ENCODE data around the gene NDC1.
A peak's percentile ranks its signal among the peaks of the same experiment; 100 is the strongest.
"Not testable (repeated sequence)": the region's sequence is repeated elsewhere in the genome, so short reads cannot be mapped to it uniquely, and the experiment has no call there.

Gene NDC1, protein sequence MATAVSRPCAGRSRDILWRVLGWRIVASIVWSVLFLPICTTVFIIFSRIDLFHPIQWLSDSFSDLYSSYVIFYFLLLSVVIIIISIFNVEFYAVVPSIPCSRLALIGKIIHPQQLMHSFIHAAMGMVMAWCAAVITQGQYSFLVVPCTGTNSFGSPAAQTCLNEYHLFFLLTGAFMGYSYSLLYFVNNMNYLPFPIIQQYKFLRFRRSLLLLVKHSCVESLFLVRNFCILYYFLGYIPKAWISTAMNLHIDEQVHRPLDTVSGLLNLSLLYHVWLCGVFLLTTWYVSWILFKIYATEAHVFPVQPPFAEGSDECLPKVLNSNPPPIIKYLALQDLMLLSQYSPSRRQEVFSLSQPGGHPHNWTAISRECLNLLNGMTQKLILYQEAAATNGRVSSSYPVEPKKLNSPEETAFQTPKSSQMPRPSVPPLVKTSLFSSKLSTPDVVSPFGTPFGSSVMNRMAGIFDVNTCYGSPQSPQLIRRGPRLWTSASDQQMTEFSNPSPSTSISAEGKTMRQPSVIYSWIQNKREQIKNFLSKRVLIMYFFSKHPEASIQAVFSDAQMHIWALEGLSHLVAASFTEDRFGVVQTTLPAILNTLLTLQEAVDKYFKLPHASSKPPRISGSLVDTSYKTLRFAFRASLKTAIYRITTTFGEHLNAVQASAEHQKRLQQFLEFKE

DNA sequence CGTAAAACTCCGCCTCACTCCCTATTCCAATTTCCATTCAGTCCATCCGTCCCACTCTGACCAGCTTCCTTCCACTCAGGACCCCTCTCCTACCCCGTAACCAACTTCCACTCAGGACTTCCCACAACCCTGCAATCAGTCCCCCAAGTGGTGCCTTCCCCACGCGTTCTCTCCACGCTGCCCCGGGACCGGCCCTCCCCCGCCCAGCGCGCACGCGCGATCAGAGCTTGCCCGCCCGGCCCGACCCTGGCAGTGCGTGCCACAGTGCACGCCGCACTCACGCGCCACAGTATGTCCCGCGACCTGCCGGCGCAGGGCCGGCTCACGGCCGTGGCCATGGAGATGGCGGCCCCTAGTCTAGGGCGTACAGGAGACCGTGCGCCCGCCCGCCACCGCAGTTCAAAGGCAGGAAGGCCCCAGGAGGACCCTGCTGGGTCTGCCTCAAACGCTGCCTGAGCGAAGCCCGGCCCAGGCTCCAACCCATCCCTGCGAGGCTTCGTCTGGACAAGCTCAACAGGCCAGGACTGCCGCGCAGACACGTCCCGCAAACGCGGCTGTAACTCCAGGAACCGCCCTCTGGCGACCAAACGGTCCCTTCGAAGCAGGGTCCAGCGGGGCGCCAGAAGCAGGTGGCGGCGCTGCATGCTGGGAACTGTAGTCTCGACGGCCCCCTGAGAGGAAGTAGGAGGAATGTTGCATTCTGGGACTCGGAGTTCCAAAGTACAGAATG, at the start of gene NDC1:
TSS of gene NDC1 (minus strand) at position 373 of the 730 bp plus-strand sequence. CDS start at position 338, 35 bp downstream.
- peak; percentile 98 for DNase-seq

DNA sequence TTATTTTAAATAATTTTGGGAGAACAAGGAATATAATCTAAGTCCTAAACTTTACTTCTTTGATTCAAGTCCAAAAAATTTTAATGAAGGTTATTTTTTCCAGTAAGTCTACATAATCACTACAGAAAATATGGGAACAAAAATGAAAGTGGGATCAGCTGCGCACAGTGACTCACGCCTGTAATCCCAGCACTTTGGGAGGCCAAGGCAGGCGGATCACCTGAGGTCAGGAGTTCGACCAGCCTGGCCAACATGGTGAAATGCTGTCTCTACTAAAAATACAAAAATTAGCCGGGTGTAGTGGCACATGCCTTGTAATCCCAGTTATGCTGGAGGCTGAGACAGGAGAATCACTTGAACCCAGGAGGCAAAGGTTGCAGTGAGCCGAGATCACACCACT, 45.5 kb upstream of the NDC1 start:
- DNase-seq = not testable (repeated sequence)

DNA sequence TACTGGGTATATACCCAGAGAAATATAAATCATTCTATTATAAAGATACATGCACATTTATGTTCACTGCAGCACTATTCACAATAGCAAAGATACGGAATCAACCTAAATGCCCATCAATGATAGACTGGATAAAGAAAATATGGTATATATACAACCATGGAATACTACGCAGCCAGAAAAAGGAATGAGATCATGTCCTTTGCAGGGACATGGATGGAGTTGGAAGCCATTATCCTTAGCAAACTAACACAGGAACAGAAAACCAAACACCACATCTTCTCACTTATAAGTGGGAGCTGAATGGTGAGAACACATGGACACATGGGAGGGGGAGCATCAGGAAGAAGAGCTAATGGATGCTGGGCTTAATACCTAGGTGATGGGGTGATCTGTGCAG, 43.8 kb upstream of the NDC1 start:
- not testable (repeated sequence) for DNase-seq

DNA sequence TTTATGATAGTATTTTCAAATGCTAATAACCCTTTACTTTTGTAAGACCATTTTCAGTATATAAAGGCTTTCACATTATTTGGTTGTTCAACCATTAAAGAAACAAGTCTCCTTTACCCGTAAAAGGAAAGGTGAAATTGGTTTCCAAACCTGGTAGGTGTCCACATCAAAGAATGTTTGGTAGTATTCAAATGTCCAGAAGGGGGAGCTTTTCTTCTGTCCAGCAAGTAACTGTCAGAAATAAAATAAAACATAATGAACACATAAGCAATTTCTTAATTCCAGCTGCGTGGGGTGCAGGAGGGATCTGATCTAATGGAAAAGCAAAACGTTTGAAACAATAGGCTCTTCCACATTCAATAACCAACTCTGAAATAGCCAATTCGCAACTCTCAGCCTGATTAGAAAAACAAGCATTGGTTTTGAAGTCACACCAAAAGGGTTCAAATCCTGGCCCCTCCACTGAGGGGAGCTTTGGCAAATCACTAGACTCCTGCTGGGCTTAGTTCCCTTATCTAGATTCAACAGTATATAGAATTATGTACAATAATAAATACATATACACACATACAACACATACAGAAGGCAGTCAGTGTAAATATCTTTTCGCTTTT, 40.5 kb upstream of the NDC1 start:
- DNase-seq = peak; percentile 44

DNA sequence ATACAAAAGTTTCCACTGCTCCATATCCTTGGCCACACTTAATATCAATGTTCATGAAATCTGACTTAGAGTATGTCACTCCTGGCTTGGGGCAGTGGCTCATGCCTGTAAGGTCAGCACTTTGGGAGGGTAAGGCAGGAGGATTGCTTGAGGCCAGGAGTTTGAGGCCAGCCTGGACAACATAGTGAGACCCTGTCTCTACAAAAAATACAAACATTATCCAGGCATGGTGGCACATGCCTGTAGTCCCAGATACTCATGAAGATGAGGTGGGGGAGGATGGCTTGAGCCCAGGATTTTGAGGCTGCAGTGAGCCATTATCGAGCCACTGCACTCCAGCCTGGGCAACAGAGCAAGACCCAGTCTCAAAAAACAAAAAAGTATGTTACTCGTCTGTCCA, 37.1 kb upstream of the NDC1 start:
- not testable (repeated sequence) for DNase-seq

DNA sequence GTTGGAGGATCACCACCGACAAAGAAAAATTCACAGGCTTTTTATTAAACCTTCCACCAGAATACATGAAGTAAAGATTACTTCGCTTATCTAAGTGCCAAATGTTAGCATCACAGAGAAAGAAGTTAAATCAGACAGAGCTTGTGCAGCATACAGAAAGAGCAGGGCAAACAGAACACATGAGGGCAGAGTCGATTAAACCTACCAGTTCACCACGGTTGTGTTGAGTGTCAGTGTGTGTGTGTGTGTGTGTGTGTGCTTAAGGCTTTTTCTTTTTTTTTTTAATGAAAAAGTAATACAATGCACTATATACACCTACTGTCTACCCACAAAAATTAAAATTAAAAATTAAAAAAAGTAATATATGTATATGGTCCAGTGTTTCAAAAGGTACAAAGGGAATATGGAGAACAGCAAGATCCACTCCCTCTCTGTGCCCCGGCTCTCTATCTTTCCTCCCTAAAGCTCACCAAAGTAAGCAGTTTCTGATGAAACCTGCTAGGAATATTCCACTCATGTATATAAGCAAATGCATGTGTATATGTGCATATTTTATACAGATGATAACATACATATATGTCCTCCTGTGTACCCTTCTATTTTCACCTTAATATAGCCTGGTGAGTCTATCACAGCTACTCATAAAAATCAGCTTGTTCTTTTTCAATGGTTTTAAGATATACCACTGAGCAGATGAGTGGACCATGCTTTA, 33.8 kb upstream of the NDC1 start:
- DNase-seq = no peak

DNA sequence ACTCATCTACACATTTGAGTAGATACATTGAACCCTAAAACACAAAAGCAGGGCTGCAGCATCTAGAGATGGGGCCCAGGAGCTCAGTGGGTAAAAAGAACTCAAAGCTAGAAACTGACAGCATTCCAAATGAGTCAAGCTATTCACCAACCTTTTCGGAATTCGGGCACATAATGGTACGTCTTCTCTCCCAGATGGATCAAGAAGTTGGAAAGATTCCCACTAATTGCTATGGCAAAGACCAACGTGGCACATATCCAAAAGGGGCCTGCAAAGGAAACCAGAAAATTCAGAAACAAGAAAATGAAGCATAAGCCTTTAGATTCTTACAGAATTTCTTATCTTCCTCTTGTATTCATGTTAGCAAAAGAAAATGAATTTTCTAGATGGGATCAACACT, 33.1 kb upstream of the NDC1 start:
- no peak for DNase-seq

DNA sequence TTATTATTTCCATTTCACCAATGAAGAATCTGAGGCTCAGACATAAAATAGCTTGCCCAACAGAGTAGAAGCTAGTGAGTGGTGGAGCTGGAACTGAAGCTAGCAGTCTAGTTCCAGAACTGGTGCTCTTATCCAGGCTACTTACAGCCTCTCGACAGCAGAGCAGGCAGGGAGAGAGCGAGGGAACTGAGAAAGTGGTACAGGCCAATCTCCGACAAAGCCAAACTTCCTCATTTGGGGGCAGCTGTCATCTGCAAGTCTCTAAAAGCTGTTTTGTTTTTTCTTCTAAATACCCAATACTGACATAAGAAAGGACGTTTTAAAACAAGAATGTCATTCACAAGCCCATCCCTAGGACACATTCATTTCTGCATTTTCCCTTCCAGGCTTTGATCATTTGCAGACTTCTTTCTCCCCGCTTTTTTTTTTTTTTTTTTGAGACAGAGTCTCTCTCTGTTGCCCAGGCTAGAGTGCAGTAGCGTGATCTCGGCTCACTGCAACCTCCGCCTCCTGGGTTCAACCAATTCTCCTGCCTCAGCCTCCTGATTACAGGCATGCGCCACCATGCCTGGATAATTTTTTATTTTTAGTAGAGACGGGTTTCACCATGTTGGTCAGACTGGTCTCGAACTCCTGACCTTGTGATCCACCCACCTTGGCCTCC, 31.5 kb upstream of the NDC1 start:
- DNase-seq = no peak

DNA sequence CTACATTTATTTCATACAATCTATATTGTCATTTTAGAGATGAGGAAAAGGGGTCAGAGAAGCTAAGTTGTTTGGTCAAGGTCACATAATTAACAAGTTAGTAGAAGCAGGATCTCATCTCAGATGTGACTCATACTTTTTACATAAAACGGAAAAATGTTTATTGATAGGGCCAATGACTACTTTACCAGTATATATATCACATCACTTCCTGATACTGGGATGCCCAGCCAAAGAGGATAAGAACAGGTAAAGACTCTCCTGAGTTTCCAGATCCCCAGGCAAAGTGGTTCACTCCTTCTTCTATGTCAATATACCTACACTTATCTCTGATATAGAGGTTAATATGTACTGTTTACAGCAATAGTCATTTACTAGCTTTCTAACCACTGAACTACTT, 30.5 kb upstream of the NDC1 start:
- peak; percentile 13 for DNase-seq

DNA sequence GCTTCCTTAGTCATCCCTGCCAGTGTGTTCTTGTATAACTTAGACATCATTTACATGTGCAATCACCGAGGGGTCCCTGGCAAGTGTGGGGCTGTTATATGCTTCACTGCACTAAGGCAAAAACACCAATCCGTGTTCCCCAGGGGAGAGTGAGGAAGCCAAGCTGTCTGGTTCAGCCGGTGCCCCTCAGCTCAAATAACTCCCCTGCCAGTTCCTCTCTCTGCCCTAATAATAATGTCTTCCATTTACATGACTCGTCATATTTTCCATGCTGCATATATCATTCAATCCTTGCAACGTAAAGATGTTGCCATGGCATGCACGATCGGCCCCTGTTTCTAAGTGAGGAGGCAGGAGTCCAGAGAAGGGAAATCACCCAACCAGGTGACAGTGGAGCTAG, 24.4 kb upstream of the NDC1 start:
- DNase-seq = no peak

DNA sequence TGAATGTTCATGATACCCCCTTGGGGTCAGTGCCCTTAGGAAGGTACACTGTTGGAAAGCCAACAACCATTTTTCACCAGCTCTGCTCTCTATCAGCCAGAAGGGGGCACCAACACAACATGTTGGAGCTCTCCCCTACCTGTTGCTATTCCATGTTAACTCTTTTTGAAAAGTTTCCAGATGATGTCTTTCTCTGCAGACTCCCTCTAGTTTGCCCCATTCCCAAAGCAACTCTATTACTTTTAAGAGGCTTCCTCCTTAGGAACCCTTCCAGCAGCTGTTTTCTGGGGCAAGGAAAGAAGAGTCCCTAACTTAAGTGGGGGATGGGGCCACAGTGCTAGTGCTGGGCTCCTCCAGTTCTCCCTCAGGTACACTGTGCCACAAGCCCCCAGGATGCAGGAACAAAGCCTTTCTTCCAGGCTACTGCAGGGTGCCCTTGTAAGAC, 22.9 kb upstream of the NDC1 start:
- DNase-seq = peak; percentile 58

DNA sequence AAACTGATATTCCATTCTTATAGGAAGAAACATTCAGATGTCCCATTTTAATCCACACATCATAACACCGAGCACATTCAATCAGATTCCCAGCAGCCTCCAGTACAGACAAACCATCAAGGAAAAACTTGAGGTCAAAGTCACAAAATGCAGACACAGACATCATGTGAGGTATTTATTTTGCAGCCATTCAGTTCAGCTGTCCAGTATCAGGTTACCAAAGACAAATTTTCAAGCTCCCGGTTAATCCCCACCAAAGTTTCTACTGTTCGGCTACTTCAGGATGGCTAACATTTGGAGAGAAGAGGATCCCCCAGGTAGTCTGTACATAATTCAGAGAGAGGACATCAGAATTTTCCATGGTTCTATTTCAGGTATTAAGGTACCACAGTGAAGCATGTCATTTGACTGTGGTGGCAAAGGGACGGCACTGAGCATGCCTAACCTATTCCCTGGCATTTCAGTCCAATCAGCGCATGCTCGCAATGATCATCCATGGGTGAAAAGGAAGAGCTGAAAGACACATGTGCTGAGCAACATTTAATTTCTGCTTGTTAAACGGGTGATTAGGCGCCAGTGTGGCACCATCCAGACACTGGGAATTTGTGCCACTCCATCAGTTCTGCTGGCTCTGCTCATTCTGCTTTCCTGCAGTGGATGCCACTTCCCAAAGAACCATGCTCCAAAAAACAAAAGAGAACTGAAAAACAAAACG, 13.6 kb upstream of the NDC1 start:
- no peak for DNase-seq

DNA sequence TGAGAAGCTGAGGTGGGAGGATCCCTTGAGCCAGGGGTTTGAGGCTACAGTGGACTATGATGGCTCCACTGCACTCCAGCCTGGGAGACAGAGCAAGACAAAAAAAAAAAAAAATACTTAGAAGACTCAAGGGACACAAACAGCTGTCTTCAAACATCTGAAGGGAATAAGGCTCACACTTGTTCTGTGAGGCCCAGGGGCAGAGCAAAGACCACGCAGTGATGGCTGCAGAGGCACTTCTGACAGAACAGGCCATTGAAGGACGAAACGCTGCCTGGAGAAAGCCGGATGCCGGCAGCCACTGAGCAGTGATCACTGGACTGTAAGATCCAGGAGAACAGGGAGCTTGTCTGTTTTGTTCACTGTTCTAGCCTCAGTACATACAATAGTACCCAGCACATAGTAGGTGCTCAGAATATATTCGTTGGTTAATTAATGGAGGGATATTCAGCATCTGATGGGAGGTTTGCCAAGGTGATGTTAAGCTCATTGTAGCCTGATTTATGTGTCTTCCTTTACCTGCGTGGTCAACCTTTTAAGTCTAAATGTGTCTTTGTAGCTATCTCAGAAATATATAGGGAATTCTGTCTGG, 12.1 kb upstream of the NDC1 start:
- no peak for DNase-seq

DNA sequence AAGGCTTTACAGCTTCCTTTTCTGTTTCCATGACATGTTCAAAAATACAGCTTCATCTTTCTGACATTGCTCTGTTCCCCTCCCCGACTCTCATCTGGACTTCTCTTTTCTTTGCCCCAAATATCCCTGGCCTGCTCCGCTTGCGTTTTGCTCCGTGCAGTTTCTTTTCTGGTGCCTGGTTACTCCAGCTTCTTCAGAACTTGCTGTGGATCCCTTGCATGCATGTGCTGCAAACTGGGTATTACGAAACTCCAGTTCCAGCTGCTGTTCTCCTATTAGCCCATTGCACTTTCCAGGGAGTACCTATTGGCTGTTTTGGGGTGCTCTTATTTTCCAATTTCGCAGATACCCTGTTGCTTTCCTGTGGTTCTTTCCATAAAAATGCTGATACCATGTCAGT, 9.9 kb upstream of the NDC1 start:
- DNase-seq = no peak

DNA sequence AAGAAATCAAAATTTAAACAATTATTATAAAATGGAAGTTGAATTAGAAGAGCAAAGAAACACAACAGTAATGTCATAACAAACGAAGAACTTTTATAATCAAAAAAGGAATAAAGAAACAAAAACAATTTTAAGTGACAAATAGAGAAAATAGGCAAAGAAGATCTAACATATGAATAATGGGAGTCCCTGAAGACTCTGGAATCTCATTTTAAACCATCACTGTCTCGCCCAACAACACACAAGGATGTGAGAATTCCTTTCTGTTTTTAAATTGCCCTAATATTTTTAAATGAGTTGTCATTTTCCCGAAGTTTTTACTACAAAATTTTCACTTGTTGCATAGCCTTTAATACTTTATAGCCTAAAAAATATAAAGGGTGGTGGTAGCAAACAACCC, 4.3 kb upstream of the NDC1 start:
- no peak for DNase-seq

DNA sequence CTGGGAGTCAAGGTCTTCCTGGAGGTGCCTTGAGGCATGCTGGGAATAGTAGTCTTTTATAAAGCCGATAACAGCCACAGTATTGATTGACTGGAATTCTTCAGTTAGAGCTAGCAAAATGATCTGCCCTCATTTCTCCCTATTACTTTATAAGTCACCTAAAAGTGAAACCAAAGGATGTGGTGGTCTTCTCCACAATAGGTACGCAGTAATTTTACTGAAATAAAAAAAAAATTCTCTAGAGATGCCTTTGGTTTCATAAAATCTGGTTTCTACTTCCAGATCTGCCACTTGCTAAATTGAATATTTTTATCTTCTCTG, 518 bp upstream of the NDC1 start:
- no peak for DNase-seq

DNA sequence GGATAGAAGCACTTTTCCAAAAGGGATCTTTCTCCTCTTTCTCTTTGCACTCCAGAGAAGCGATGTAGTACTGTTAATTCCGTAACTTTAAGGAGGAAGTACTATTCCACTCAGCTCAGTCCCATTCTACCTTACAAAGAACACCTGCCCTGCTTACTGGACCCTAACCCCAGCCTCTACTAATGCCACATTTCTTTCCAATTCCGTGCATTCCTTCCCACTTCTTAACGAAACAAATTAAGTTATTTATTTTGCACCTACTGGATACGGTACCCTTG, 511 bp downstream of the NDC1 start:
- no peak for DNase-seq

DNA sequence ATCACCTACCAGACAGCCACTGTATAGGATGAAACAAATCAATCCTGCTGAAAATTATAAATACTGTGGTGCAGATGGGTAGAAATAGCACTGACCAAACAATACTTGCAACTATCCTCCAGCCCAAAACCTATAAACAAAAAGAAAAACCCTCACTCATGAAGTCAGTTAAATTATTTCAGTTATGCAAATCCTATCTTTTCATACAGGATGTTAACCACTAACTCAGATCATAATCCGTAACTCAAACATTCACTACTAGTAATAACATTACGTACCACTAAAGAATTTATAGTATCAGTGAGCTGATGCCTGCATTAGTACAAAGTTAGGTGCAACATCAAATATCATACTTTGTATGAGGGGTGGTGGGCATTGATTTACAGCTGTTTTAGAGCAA, 2.6 kb downstream of the NDC1 start:
- peak; percentile 74 for DNase-seq

DNA sequence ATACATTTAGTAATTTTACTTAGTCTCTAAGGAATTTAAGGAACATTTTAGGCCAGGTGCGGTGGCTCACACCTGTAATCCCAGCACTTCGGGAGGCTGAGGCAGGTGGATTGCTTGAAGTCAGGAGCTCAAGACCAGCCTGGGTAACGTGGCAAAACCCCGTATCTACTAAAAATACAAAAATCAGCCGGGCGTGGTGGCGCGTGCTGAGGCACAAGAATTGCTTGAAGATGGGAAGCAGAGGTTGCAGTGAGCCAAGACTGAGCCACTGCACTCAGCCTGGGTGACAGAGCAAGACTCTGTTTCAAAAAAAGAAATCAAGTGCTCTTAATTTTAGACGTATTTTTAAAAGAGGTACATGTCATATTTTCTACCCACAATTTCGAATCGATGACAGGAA, 3.3 kb downstream of the NDC1 start:
- DNase-seq = no peak

DNA sequence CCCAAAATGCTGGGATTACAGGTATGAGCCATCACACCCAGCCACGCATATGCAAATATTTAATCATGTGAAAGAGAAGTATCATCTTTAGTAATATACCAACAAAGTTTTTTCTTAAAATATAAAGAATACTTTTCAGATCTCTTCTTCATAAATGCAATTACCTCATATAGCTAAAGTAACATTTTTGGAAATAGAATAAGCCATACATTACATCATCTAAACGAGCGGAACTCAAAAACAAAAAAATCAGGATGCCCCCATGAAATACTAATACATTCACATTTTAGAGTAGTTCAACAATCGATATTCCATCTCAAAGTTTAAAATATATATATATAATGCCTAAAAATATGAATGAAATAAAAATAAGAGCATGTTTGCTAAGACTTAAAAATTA, 4.7 kb downstream of the NDC1 start:
- DNase-seq = no peak

DNA sequence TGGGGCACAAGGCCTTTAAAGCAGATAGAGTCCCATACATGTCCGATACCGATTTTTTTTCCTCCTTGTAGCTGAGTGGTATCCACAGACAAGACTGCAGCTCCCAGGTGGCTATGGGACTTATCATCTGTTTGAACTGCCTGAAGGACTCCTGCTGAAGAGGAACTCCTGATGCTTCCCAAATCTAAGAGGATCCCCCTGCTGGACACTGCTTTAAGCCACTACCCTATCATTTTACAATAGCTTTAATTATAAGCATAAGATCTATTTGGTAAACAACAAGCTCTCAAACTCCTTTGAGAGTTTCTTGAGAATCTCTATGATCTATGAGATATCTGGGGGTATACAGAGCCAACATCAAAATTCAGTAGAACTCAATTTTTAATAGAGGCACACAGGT, 11.7 kb downstream of the NDC1 start:
- DNase-seq = peak; percentile 20
